Measurements from ENCODE around the gene TELO2.

TELO2 gene

GRCh38 chr16:1540556-1540855 is 47.3 kb downstream of the TELO2 start:
- in situ Hi-C loops (cut with MboI; ENCODE audit: low pct_unique_long_range_greater_than_20kb, low sequenced_read_pairs, unreplicated experiment) = no loop called here
- no peak for DNase-seq (ENCODE audit: low spot score)
- no peak for TF ChIP-seq CTCF (IDR thresholded peaks at IDR 0.05; ENCODE audit: extremely low read depth, insufficient read depth, missing control alignments)

GRCh38 chr16:1541293-1542165 is 48.4 kb downstream of the TELO2 start:
- in situ Hi-C loops (cut with MboI; ENCODE audit: low pct_unique_long_range_greater_than_20kb, low sequenced_read_pairs, unreplicated experiment) = no loop called here
- DNase-seq (ENCODE audit: low spot score) = no peak
- no peak for TF ChIP-seq CTCF (IDR thresholded peaks at IDR 0.05; ENCODE audit: extremely low read depth, insufficient read depth, missing control alignments)

GRCh38 chr16:1542166-1542500 is 49.0 kb downstream of the TELO2 start:
- DNase-seq (ENCODE audit: low spot score) = no peak
- in situ Hi-C loops (cut with MboI; ENCODE audit: low pct_unique_long_range_greater_than_20kb, low sequenced_read_pairs, unreplicated experiment) = no loop called here
- TF ChIP-seq CTCF (IDR thresholded peaks at IDR 0.05; ENCODE audit: extremely low read depth, insufficient read depth, missing control alignments) = no peak

GRCh38 chr16:1542533-1542932 is 49.4 kb downstream of the TELO2 start:
- in situ Hi-C loops (cut with MboI; ENCODE audit: low pct_unique_long_range_greater_than_20kb, low sequenced_read_pairs, unreplicated experiment) = no loop called here
- DNase-seq (ENCODE audit: low spot score) = no peak

GRCh38 chr16:1543085-1543896 is 50.1 kb downstream of the TELO2 start:
- TF ChIP-seq CTCF (IDR thresholded peaks at IDR 0.05; ENCODE audit: extremely low read depth, insufficient read depth, missing control alignments) = peak; percentile 23
- DNase-seq (ENCODE audit: low spot score) = peak; percentile 73
- in situ Hi-C loops (cut with MboI; ENCODE audit: low pct_unique_long_range_greater_than_20kb, low sequenced_read_pairs, unreplicated experiment) = no loop called here

More at GRCh38 chr16:1542533-1542932, 49.4 kb downstream of the TELO2 start:
- TF ChIP-seq CTCF (IDR thresholded peaks at IDR 0.05; ENCODE audit: extremely low read depth, insufficient read depth, missing control alignments) = no peak

- no peak for DNase-seq (ENCODE audit: low spot score)
- in situ Hi-C loops (cut with MboI; ENCODE audit: low pct_unique_long_range_greater_than_20kb, low sequenced_read_pairs, unreplicated experiment) = no loop called here
- TF ChIP-seq CTCF (IDR thresholded peaks at IDR 0.05; ENCODE audit: extremely low read depth, insufficient read depth, missing control alignments) = no peak
Observed at GRCh38 chr16:1545044-1546040, 52.2 kb downstream of the TELO2 start.

Data from GM13977 (cell line).